Mesothelial cell of epicardium (in vitro differentiated cells): Measurements from ENCODE around the gene SCAF11. TPM values are rescaled to one million over a fixed set of nuclear protein-coding genes. Genes with fewer than 3 reads are reported as not detected.

ENCODE experiments used
- DNase-seq, 2 experiments: peaks; one replicate each; pipeline ENCODE4 v3.0.0; 2021; ENCODE audit warnings: low spot score in 2 of 2; ENCODE audit not compliant: unreplicated experiment in 2 of 2
- H3K27ac Mint-ChIP-seq: 2 replicates; pipeline ENCODE4 v1.8.0; 2021; ENCODE audit warnings: mixed read lengths
- H3K27me3 Mint-ChIP-seq: 2 replicates; pipeline ENCODE4 v1.8.0; 2021; ENCODE audit warnings: low read depth, mixed read lengths
- H3K36me3 Mint-ChIP-seq: 2 replicates; pipeline ENCODE4 v1.8.0; 2021; ENCODE audit warnings: mixed read lengths
- H3K4me1 Mint-ChIP-seq: 2 replicates; pipeline ENCODE4 v1.8.0; 2021; ENCODE audit warnings: mixed read lengths
- H3K4me3 Mint-ChIP-seq: 2 replicates; pipeline ENCODE4 v1.8.0; 2021; ENCODE audit warnings: mild to moderate bottlenecking, moderate library complexity, mixed read lengths
- H3K9me3 Mint-ChIP-seq: 2 replicates; pipeline ENCODE4 v1.8.0; 2021; ENCODE audit warnings: mixed read lengths
- total RNA-seq: library from RNA; stranded (reverse); gene quantifications from 3 replicates; pipeline ENCODE4 v1.2.1, GENCODE V29; 2021
- TF ChIP-seq, protein P1 (sequence below): fragments of 200-600 bp; sonication (generic); IDR thresholded peaks from one replicate; pipeline ENCODE4 v1.5.0; 2021; ENCODE audit warnings: antibody characterized with exemption; ENCODE audit not compliant: unreplicated experiment

The SCAF11 gene
- total RNA-seq, 1 donor from 2014 or later = 119 TPM

GRCh38 chr12:45981075-45981837, 9.1 kb downstream of the SCAF11 start:
- TF ChIP-seq, protein P1, sequence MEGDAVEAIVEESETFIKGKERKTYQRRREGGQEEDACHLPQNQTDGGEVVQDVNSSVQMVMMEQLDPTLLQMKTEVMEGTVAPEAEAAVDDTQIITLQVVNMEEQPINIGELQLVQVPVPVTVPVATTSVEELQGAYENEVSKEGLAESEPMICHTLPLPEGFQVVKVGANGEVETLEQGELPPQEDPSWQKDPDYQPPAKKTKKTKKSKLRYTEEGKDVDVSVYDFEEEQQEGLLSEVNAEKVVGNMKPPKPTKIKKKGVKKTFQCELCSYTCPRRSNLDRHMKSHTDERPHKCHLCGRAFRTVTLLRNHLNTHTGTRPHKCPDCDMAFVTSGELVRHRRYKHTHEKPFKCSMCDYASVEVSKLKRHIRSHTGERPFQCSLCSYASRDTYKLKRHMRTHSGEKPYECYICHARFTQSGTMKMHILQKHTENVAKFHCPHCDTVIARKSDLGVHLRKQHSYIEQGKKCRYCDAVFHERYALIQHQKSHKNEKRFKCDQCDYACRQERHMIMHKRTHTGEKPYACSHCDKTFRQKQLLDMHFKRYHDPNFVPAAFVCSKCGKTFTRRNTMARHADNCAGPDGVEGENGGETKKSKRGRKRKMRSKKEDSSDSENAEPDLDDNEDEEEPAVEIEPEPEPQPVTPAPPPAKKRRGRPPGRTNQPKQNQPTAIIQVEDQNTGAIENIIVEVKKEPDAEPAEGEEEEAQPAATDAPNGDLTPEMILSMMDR = no peak
- no peak for DNase-seq
- Mint-ChIP-seq H3K27ac (no peak overlapping the region), H3K36me3 (peaks cover 9% of the 10 kb centered on the region), H3K4me3 (no peak overlapping the region), H3K27me3 (no peaks in the 10 kb centered on the region), H3K9me3 (no peaks in the 10 kb centered on the region), H3K4me1 (peaks cover 19% of the 10 kb centered on the region)

- Mint-ChIP-seq H3K36me3 (peaks cover 6% of the 10 kb centered on the region), H3K4me1 (peaks cover 14% of the 10 kb centered on the region), H3K9me3 (no peaks in the 10 kb centered on the region), H3K27me3 (no peaks in the 10 kb centered on the region), H3K4me3 (no peak overlapping the region), H3K27ac (no peak overlapping the region)
- DNase-seq = no peak
- TF ChIP-seq, protein P1 = no peak
Measured at GRCh38 chr12:45980540-45980939, 9.8 kb downstream of the SCAF11 start.

GRCh38 chr12:45978108-45978507, 12.3 kb downstream of the SCAF11 start:
- H3K4me3 Mint-ChIP-seq = no peak overlapping the region
- no peak for DNase-seq
- H3K27ac Mint-ChIP-seq = no peak overlapping the region
- peaks cover 25% of the 10 kb centered on the region for H3K4me1 Mint-ChIP-seq
- peaks cover 5% of the 10 kb centered on the region for H3K9me3 Mint-ChIP-seq
- H3K27me3 Mint-ChIP-seq = no peaks in the 10 kb centered on the region
- peaks cover 17% of the 10 kb centered on the region for H3K36me3 Mint-ChIP-seq
- TF ChIP-seq, protein P1 = no peak

- Mint-ChIP-seq H3K4me1 (peaks cover 26% of the 10 kb centered on the region), H3K36me3 (peaks cover 19% of the 10 kb centered on the region), H3K27me3 (no peaks in the 10 kb centered on the region), H3K4me3 (no peak overlapping the region), H3K27ac (no peak overlapping the region), H3K9me3 (peaks cover 5% of the 10 kb centered on the region)
- no peak for DNase-seq
- TF ChIP-seq, protein P1 = no peak
Measured at GRCh38 chr12:45977620-45978019, 12.8 kb downstream of the SCAF11 start.

DNA sequence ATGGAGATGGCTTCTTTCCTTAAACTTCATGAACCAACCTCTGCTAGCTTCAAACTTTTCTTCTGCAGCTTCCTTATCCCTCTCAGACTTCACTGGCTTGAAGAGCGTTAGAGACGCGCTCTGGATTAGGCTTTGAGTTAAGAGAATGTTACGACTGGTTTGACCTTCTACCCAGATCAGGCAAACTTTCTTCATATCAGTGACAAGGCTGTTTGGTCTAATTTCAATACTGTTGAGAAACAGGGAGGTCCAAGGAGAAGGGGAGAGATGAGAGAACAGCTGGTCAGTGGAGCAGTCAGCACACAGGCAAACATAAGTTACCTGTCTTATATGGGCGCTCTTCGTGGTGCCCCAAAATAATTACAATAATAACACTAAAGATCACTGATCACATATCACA, 14.9 kb downstream of the SCAF11 start:
- peaks cover 26% of the 10 kb centered on the region for H3K4me1 Mint-ChIP-seq
- DNase-seq = no peak
- TF ChIP-seq, protein P1 = no peak
- H3K27me3 Mint-ChIP-seq = no peaks in the 10 kb centered on the region
- peaks cover 5% of the 10 kb centered on the region for H3K9me3 Mint-ChIP-seq
- H3K27ac Mint-ChIP-seq = no peak overlapping the region
- peaks cover 31% of the 10 kb centered on the region for H3K36me3 Mint-ChIP-seq
- no peak overlapping the region for H3K4me3 Mint-ChIP-seq
